Stimulated activated naive CD4-positive, alpha-beta T cell (primary cell): ENCODE results near the gene MGAT4B.
A peak's percentile ranks its signal among the peaks of the same experiment; 100 is the strongest.

ENCODE experiments used
- DNase-seq, 6 experiments: peaks; one replicate each; lab custom pipeline; 2025; lab: John Stamatoyannopoulos, UW

The MGAT4B gene

GRCh38 chr5:179812135-179812825, 5.6 kb upstream of the MGAT4B start:
- DNase-seq: no peak

GRCh38 chr5:179805529-179806249, 977 bp downstream of the MGAT4B start:
- DNase-seq: peak in 1 of 6 experiments; percentile 42

- DNase-seq: no peak
Measured at GRCh38 chr5:179805070-179805528, 1.6 kb downstream of the MGAT4B start.

GRCh38 chr5:179804555-179804947, 2.1 kb downstream of the MGAT4B start:
- no peak for DNase-seq

- DNase-seq: peak in 1 of 6 experiments; percentile 35
Measured at GRCh38 chr5:179803651-179804554, 2.8 kb downstream of the MGAT4B start.

GRCh38 chr5:179802950-179803562, 3.6 kb downstream of the MGAT4B start:
- DNase-seq: no peak

- no peak for DNase-seq
Measured at GRCh38 chr5:179802207-179802883, 4.3 kb downstream of the MGAT4B start.

GRCh38 chr5:179801304-179802206, 5.1 kb downstream of the MGAT4B start:
- DNase-seq: peak; percentile 57 to 80 (median 73)

GRCh38 chr5:179800696-179801201, 5.9 kb downstream of the MGAT4B start:
- DNase-seq: no peak

GRCh38 chr5:179800071-179800695, 6.5 kb downstream of the MGAT4B start:
- no peak for DNase-seq

- no peak for DNase-seq
Measured at GRCh38 chr5:179799644-179799973, 7.1 kb downstream of the MGAT4B start.

GRCh38 chr5:179798771-179799643, 7.7 kb downstream of the MGAT4B start:
- no peak for DNase-seq

GRCh38 chr5:179798144-179798770, 8.4 kb downstream of the MGAT4B start:
- DNase-seq: no peak

GRCh38 chr5:179797741-179798140, 8.9 kb downstream of the MGAT4B start:
- DNase-seq: no peak

GRCh38 chr5:179796877-179797608, 9.6 kb downstream of the MGAT4B start:
- DNase-seq: no peak

GRCh38 chr5:179795863-179796833, 10.5 kb downstream of the MGAT4B start:
- DNase-seq: peak; percentile 47 to 76 (median 64)
